HPDE6-E6E7 (cell line): ENCODE data around the gene RABL6.
A peak's percentile ranks its signal among the peaks of the same experiment; 100 is the strongest.
"Not testable (repeated sequence)": the region's sequence is repeated elsewhere in the genome, so short reads cannot be mapped to it uniquely, and the experiment has no call there.

ENCODE experiments used
- DNase-seq: peaks from one replicate; pipeline ENCODE4 v3.0.0; 2011; ENCODE audit warnings: missing footprints; ENCODE audit errors: extremely low spot score

Gene RABL6

DNA sequence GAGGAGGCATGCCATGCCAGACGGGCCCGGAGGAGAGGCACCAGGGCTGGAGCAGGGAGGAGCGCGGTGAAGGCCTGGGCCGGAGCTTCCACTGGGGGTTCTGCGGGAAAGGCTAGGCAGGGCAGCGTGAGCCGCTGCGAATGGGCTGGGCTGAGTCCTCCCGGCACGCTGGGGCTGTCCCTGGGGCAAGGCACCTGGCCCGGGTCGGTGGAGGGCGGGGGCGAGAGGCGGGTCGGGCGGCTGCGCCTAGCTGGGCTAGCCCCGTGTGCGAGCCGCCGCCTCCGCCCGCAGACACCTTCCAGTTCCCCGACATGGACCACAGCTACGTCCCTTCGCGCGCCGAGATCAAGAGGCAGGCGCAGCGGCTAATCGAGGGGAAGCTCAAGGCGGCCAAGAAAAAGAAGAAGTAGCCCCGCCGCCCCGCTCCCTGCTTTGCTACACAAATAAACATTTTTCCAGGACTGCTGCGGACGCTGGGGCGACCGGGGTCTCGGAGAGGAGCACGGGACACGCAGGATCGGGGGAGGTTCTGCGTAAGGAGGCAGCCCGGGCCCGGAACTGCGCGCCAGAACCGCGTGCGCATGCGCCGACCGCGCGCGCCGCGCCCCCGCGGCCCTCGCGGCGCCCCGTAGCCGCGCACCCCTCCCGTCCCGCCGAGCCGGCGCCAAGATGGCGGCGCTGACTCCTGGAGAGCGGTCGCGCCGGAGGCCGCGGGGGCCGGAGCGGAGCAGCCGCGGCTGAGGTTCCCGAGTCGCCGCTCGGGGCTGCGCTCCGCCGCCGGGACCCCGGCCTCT, at the start of gene RABL6:
Gene RABL6, plus strand, starts transcription at position 668 of the 794 bp plus-strand sequence. CDS start 249 bp downstream, outside the sequence.
- peak; percentile 88 for DNase-seq

DNA sequence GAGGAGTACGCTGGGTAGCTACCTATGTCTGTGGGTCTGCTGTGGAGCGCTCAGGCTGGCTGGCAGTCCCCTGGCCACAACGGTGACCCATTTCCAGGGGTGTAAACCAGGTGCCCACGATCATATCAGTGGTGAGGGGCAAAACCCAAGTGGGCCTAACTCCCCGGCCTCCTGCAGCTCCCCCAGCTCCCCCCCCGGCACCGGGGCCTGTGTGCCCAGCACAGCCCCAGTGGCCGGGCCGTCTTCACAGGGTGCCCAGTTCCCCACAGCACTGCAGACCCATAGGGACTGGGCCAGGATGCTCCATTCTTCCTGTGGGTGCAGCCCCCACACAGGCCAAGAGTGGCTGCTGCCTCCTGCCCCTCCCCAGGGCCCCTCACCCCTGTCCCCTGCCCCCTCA, 48.7 kb upstream of the RABL6 start:
- no peak for DNase-seq

GRCh38 chr9:136759436-136760325, 48.1 kb upstream of the RABL6 start:
- DNase-seq: no peak

DNA sequence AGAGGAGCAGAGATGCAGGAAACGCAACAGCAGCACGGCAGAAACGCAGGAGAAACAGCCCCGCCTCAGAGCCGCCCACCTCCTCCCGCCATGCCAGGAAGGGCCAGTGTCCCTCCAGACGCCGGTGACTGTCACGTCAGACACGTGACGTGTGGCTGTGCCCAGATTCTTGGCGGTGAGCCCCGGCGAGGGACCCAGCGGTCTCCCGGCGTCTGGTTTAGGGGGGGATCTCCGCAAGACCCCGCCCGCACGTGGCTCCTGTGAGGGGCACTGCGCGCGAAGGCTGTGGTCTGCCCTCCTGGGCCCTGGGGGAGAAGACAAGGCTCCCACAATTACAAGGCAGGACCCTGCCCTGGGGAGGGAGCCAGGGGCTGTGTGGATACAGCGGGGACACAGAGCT, 47.3 kb upstream of the RABL6 start:
- no peak for DNase-seq

DNA sequence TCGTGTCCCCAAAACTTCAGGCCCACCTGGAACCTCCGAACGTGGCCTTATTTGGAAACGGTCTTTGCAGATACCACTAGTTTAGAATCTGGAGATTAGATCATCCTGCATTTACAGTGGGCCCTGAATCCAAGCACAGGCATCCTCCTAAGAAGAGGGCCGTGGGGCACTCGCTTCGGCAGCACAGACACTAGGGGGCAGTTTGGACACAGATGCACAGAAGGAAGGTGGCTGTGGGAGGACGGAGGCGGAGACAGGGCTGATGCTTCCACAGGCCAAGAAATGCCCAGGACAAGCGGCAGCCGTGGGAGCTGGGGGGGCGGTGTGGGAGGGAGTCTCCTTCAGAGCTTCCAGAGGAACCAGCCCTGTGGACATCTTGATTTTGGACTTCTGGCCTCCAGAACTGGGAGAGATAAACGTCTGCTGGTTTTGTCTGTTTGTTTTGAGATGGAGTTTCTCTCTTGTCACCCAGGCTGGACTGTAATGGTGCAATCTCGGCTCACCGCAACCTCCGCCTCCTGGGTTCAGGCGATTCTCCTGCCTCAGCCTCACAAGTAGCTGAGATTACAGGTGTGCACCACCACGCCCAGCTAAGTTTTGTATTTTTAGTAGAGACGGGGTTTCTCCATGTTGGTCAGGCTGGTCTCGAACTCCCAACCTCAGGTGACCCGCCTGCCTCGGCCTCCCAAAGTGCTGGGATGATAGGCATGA, 46.8 kb upstream of the RABL6 start:
- DNase-seq: not testable (repeated sequence)

DNA sequence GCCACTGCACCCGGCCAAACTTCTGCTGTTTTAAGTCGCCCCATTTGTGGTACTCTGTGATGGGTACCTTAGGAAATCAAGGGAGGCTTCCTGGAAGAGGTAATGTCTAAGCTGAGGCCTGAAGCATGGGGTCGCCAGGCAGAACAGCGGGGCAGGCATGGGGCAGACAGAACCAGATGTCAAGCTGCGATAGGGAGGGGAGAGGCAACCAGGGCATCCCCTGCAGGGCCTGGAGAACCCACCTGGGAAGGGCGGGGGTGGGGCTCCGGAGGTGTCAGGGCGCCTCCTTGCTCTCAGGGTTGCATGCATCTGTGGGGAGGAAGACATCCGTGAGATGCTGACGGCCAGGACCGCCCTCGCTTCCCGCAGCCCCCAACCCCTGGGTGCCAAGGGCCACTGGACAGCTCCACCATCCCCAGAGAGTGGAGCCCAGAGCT, 46.2 kb upstream of the RABL6 start:
- DNase-seq: no peak

DNA sequence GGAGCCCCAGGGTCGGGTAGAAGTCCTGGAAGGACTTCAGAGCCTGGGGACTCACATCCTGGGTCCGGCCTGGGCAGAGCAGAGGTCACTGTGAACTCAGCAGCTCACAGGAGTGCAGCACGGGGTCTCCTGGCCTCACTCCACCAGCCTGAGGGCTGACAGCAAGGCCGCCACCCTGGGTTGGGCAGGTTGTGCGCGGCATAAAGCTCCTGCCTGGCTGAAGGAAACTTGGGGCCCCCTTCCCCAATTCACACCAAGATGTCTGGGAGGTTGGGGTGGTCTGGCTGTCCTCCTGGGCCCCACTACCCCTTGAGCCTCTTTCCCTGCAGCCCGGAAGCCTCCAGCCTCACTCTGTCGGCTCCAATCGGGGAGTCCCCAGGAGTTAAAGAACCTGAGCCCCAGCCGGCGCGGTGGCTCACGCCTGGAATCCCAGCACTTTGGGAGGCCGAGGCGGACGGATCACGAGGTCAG, 45.5 kb upstream of the RABL6 start:
- DNase-seq: no peak

- DNase-seq: no peak
Measured at GRCh38 chr9:136762915-136763648, 44.7 kb upstream of the RABL6 start.

DNA sequence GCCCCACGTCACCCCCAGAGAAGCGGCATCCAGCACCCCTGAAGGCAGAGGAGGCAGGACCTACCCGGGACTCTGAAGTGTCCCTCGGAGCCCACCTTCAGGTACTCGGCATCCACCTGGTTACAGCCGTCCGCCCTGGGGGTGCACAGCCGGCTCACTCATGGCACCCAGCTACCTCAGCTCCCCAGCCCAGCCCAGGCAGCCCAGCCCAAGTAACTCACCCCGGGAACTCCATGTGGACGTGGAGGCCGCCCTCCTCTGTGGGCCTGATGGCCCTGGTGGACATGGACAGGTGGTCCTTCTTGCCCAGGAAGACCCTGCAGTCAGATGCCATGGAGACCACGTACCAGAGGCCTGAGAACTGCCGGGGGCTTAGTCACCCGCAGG, 44.1 kb upstream of the RABL6 start:
- DNase-seq: no peak

- DNase-seq: no peak
Measured at GRCh38 chr9:136764301-136764891, 43.4 kb upstream of the RABL6 start, which contains the start of gene LCN15. TSS of gene LCN15 (minus strand) at chr9:136764518. CDS start at chr9:136764488, 30 bp downstream.

GRCh38 chr9:136765041-136765440, 42.7 kb upstream of the RABL6 start:
- no peak for DNase-seq

- DNase-seq: not testable (repeated sequence)
Measured at GRCh38 chr9:136765745-136766409, 41.9 kb upstream of the RABL6 start.

- not testable (repeated sequence) for DNase-seq
Measured at GRCh38 chr9:136766410-136767120, 41.2 kb upstream of the RABL6 start.

GRCh38 chr9:136769710-136770191, 38.0 kb upstream of the RABL6 start:
- no peak for DNase-seq

GRCh38 chr9:136771907-136772415, 35.8 kb upstream of the RABL6 start:
- no peak for DNase-seq

- no peak for DNase-seq
Measured at GRCh38 chr9:136773386-136774044, 34.2 kb upstream of the RABL6 start.

DNA sequence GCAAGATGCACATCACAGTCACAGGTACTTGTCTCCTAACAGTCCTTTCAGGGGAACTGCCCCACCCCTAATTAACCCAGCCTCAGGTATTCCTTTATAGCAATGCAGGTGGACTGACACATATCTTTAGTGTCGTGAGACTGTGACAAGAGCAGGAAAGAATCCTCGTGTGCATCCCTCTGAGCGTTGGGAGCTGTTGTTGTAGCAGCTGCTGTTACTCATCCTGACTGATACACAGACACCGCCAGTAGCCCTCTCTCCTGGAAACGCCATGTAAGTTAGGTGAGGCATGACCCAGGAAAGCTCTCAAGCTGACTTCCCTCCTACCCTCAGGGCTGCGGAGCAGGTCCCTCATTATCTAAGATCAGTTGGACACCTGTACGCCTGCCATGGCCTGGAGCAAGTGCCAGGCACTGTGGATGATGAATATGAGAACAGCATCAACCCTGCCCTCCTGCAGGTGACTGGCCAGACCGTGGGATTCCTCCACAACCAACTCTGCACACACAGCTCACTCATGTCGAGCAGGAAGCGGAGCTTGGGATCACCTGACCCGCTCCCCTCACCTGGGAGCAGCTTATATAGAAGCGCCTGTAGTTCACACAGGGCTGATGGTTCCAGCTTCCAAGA, 33.2 kb upstream of the RABL6 start:
- no peak for DNase-seq

DNA sequence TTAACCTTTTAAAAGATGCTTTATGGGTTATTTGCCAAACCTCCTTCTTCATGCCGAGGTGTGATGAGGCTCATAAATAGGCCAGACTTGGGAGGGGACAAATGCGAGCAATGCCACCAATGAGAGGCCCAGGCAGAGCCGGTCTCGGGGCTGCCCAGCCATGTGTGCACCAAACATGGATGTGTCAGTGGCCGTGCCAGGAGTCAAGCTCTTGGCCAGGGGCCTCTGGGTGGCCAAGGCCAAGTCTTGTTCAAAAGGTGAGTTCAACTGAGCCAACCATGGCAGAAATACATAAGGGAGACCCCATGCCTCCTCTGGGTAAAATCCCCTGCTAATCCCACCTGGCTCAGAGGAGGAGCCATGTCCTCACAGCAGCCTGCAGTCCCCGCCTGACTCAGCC, 32.6 kb upstream of the RABL6 start:
- DNase-seq: no peak
